GM10266 (cell line): Measurements from ENCODE around the gene TPPP2.
"Not testable (repeated sequence)": the region's sequence is repeated elsewhere in the genome, so short reads cannot be mapped to it uniquely, and the experiment has no call there.

Experiments used
- DNase-seq: peaks from one replicate; pipeline ENCODE4 v3.0.0; 2012; ENCODE audit errors: extremely low spot score
- CTCF ChIP-seq: IDR thresholded peaks from 2 replicates; pipeline ENCODE4 v1.5.1; 2012; ENCODE audit warnings: mild to moderate bottlenecking, low read depth; ENCODE audit not compliant: control insufficient read depth, insufficient read depth; ENCODE audit errors: missing control alignments

Gene TPPP2

GRCh38 chr14:20999591-20999990 is 30.4 kb upstream of the TPPP2 start:
- no peak for DNase-seq
- no peak for TF ChIP-seq CTCF

GRCh38 chr14:21001218-21001617 is 28.8 kb upstream of the TPPP2 start:
- no peak for TF ChIP-seq CTCF

GRCh38 chr14:21003788-21004346 is 26.1 kb upstream of the TPPP2 start:
- DNase-seq = no peak
- TF ChIP-seq CTCF = no peak

More at GRCh38 chr14:21001218-21001617, 28.8 kb upstream of the TPPP2 start:
- DNase-seq = no peak

- not testable (repeated sequence) for DNase-seq
These were observed 20.3 kb upstream of the TPPP2 start for GRCh38 chr14:21009721-21010120.

- TF ChIP-seq CTCF = no peak
- DNase-seq = no peak
These were observed 18.9 kb upstream of the TPPP2 start for GRCh38 chr14:21011136-21011535.

- DNase-seq = peak; percentile 68
- peak; percentile 78 for TF ChIP-seq CTCF
These were observed 15.2 kb upstream of the TPPP2 start for GRCh38 chr14:21014761-21015190.

GRCh38 chr14:21015312-21015711 is 14.7 kb upstream of the TPPP2 start:
- TF ChIP-seq CTCF = no peak
- DNase-seq = no peak
